Measurements from ENCODE around the gene FBXO10.

Gene FBXO10

GRCh38 chr9:37592108-37592951 lies 16.1 kb upstream of the FBXO10 start, which contains the start of gene TOMM5:
Gene TOMM5 (minus strand): TSS chr9:37592597. CDS start chr9:37592532, 65 bp downstream.
- DNase-seq: peak; percentile 84 to 92 (median 86)

GRCh38 chr9:37587521-37587920 lies 11.3 kb upstream of the FBXO10 start:
- no peak for DNase-seq

DNA sequence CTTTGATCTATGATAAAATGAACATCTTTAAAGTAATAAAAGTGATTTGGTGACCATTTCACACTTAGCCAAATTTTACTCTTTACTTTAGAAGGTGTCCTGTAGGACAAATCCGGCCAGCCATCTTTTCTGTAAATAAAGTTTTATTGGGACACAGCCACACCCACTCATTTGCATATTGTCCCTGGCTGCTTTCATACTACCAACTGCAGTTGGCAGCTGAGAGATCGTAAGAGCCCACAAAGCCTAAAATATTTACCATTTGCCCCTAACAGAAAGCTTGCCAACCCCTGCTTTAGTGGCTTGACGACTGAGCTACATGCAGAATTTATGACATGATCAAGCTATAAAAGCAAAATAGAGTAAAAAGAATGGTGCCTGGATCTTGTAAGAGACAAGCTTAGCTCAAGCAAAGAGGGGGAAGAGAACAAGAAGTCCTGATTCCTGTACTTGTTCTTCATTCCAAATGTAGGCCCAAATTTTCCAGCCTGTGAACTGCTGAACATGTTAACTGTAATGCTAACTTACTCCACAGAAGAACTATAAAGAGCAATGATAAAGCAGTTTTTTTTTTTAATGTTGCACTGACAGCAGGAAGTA lies 7.4 kb upstream of the FBXO10 start:
- no peak for DNase-seq

GRCh38 chr9:37582548-37583157 lies 6.5 kb upstream of the FBXO10 start:
- peak in 2 of 3 experiments; percentile 32 to 54 for DNase-seq

GRCh38 chr9:37575511-37575914 lies 667 bp downstream of the FBXO10 start:
- peak in 1 of 3 experiments; percentile 44 for DNase-seq

DNA sequence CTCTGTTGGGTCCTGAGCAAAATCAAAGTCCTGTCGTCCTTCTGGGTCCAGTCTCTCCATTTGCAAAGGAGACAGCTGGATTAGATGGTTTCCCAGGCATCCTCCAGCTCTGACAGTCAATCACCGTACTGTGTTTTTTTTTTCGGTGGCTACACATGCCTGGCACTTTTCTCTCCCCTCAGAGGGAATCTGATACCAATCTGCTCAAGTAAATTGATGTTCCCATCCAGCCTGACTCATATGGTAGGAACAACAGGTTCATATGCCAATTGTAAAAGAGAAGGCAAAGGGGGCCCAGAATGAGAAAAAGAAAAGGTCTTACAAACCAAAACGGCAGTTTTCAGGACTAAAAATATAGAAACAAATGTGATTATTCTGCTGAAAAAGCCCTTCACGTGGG lies 1.2 kb downstream of the FBXO10 start:
- DNase-seq: peak in 1 of 3 experiments; percentile 22

- no peak for DNase-seq
Measured at GRCh38 chr9:37574241-37574721, 1.9 kb downstream of the FBXO10 start.

DNA sequence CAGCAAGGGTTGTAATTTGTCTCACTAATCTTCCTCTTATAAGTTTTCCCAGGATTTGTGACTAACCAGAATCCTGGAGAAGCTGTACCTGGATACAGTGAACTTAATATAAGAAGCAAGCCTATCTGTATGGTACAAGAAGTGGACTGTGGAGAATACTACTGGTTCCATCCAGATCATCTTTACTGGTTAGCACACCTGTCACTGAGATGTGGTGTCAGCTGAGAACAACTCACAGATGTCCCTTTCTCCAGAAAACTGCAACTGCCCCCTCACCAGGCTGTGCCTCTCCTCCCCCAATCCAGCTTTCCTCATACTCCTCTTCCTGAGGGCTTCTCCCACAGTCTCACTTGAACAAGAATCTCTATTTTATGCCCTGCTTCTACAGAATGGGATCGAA lies 4.9 kb downstream of the FBXO10 start:
- no peak for DNase-seq

DNA sequence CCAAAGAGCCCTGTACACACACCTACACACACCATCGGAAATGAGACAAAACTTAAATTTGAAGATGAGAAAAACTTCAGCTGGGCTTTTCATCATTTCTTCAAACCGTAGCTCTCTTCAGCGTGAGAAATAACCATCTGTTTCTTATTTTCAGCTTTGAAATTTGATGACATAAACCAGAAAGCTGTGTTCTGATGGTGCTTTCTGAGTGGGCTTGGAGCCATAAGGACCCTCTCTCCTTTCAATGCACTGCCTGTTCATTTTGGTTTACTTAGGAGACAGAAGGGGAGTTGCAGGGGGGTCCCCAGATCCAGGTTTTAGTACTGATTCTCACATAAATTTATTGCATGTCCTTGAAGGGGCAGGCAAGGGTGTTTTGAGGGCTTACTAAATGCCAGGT lies 9.5 kb downstream of the FBXO10 start:
- no peak for DNase-seq

- no peak for DNase-seq
Measured at GRCh38 chr9:37565661-37566618, 10.2 kb downstream of the FBXO10 start.

DNA sequence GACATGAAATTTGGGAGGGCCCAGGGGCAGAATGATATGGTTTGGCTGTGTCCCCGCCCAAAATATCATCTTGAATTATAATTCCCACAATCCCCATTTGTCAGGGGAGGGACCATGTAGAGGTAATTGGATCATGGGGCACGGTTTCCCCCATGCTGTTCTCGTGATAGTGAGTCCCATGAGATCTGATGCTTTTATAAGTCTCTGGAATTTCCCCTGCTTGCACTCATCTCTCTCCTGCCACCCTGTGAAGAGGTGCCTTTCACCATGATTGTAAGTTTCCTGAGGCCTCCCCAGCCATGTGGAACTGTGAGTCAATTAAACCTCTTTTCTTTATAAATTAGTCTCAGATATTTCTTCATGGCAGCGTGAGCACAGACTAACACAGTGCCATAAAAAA lies 11.3 kb downstream of the FBXO10 start:
- no peak for DNase-seq

GRCh38 chr9:37563806-37564513 lies 12.2 kb downstream of the FBXO10 start:
- DNase-seq: no peak

DNA sequence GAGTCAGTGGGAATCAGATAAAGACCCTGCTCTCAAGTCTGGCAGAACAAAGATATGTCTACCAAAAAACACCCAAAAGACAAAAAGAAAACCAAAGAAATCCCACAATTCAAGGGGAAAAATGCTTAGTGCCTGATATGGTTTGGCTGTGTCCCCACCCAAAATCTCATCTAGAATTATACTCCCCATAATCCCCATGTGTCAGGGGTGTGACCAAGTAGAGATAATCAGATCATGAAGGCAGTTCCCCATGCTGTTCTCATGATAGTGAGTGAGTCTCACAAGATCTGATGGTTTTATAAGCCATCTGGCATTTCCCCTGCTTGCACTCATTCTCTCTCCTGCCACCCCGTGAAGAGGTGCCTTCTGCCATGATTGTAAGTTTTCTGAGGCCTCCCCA lies 13.4 kb downstream of the FBXO10 start:
- DNase-seq: no peak

- DNase-seq: no peak
Measured at GRCh38 chr9:37561682-37562081, 14.5 kb downstream of the FBXO10 start.

DNA sequence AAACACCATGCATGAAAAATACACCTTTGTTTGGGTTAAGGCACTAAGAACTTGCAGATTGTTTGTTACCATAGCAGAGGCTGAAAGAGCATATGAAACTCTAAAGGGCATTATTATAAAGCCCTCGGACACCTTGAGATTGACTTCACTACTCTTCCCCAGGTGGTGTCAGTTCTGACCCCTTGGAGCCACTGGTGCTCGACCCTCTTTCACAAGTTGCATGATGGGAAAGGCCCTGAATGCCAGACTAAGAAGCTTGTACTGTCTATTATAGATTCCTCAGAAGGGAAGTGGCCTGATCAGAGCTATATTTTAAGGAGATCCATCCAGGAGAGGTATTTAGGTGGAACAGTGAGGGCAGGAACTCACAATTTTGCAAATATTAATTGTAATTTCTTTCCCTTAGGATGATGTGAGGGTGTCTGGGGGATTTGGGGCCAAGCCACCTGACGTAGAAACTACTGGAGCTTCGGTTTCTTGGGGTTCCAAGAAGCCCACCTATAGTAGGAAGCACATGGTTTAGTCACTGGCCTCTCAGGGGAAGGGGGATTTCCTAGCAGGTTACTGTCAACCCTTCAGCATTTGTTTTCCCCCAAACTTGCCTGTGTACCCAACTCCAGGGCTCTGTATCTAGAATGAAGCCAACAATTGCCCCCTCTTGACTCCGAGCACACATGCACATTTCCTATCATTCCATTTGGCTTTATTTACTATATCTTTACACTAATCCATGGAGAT lies 16.2 kb downstream of the FBXO10 start:
- DNase-seq: no peak

GRCh38 chr9:37559125-37559524 lies 17.1 kb downstream of the FBXO10 start:
- DNase-seq: no peak

DNA sequence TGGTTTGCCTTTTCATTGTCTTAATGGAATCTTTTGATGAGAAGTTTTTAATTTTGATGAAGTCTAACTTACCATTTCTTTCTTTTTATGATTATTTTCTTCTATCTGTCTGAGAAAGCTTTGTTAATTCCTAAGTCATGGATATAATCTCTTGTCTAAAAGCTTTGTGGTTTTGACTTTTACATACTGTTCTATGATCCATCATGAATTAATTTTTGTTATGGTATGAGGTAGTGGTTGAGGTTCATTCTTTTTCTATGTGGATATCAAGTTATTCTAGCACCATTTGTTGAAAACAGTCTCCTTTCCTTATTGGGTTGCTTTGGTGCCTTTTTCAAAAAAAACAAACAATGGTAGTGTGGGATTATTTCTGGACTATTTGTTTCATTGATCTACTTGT lies 20.4 kb downstream of the FBXO10 start:
- no peak for DNase-seq

DNA sequence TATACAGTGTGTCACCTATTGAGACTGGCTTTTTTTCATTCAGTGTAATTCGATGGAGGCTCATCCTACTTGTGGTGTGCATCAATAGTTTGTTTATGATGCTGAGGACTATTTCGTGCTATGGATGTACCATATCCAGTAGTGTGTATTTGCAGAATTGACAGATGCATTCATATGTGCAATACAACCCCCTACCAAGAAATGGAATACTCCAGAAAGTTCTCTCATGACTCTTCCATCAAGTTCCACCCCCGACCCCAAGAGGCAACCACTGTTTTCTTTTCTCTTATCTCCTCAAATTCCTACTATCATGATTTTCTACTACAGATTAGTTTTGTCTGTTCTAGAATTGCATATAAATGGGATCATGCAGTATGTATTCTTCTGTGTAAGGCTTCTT lies 21.9 kb downstream of the FBXO10 start:
- no peak for DNase-seq

- DNase-seq: no peak
Measured at GRCh38 chr9:37551888-37552287, 24.3 kb downstream of the FBXO10 start.

GRCh38 chr9:37551468-37551867 lies 24.7 kb downstream of the FBXO10 start:
- no peak for DNase-seq

GRCh38 chr9:37550781-37551180 lies 25.4 kb downstream of the FBXO10 start:
- DNase-seq: no peak
